ENCODE data around the gene RNU6-1. TPM values are rescaled to one million over a fixed set of nuclear protein-coding genes. Genes with fewer than 3 reads are reported as not detected.

The RNU6-1 gene
- total RNA-seq, 1 donor from 2014 or later: not detected

GRCh38 chr15:67823314-67824196 is 16.3 kb downstream of the RNU6-1 start:
- no peak for DNase-seq (ENCODE audit: extremely low spot score, unreplicated experiment)
- Mint-ChIP-seq H3K4me1 (ENCODE audit: unreplicated experiment) (peaks cover 39% of the 10 kb centered on the region), H3K9me3 (ENCODE audit: unreplicated experiment) (no peaks in the 10 kb centered on the region), H3K27me3 (ENCODE audit: unreplicated experiment) (peaks cover 69% of the 10 kb centered on the region), H3K27ac (ENCODE audit: unreplicated experiment) (no peak overlapping the region), H3K36me3 (ENCODE audit: unreplicated experiment) (peaks cover 3% of the 10 kb centered on the region), H3K4me3 (ENCODE audit: unreplicated experiment) (peak overlapping the region; percentile 66)
- no peak for TF ChIP-seq CTCF (IDR thresholded peaks at IDR 0.05)

- no peak for DNase-seq (ENCODE audit: extremely low spot score, unreplicated experiment)
- peaks cover 34% of the 10 kb centered on the region for H3K4me1 Mint-ChIP-seq (ENCODE audit: unreplicated experiment)
- H3K27me3 Mint-ChIP-seq (ENCODE audit: unreplicated experiment): peaks cover 70% of the 10 kb centered on the region
- no peak for TF ChIP-seq CTCF (IDR thresholded peaks at IDR 0.05)
- no peak overlapping the region for H3K4me3 Mint-ChIP-seq (ENCODE audit: unreplicated experiment)
- H3K27ac Mint-ChIP-seq (ENCODE audit: unreplicated experiment): no peak overlapping the region
- peaks cover 3% of the 10 kb centered on the region for H3K36me3 Mint-ChIP-seq (ENCODE audit: unreplicated experiment)
- H3K9me3 Mint-ChIP-seq (ENCODE audit: unreplicated experiment): no peaks in the 10 kb centered on the region
These were observed 17.1 kb downstream of the RNU6-1 start for GRCh38 chr15:67822537-67823313.

GRCh38 chr15:67821784-67822440 is 17.9 kb downstream of the RNU6-1 start:
- Mint-ChIP-seq H3K4me3 (ENCODE audit: unreplicated experiment) (no peak overlapping the region), H3K27me3 (ENCODE audit: unreplicated experiment) (peaks cover 78% of the 10 kb centered on the region), H3K36me3 (ENCODE audit: unreplicated experiment) (peaks cover 3% of the 10 kb centered on the region), H3K9me3 (ENCODE audit: unreplicated experiment) (peaks cover 1% of the 10 kb centered on the region), H3K4me1 (ENCODE audit: unreplicated experiment) (peaks cover 34% of the 10 kb centered on the region), H3K27ac (ENCODE audit: unreplicated experiment) (no peak overlapping the region)
- DNase-seq (ENCODE audit: extremely low spot score, unreplicated experiment): no peak
- TF ChIP-seq CTCF (IDR thresholded peaks at IDR 0.05): no peak

GRCh38 chr15:67820992-67821783 is 18.7 kb downstream of the RNU6-1 start:
- Mint-ChIP-seq H3K36me3 (ENCODE audit: unreplicated experiment) (peaks cover 3% of the 10 kb centered on the region), H3K4me3 (ENCODE audit: unreplicated experiment) (no peak overlapping the region), H3K27me3 (ENCODE audit: unreplicated experiment) (peaks cover 77% of the 10 kb centered on the region), H3K27ac (ENCODE audit: unreplicated experiment) (no peak overlapping the region), H3K9me3 (ENCODE audit: unreplicated experiment) (peaks cover 8% of the 10 kb centered on the region), H3K4me1 (ENCODE audit: unreplicated experiment) (peaks cover 32% of the 10 kb centered on the region)
- no peak for TF ChIP-seq CTCF (IDR thresholded peaks at IDR 0.05)
- DNase-seq (ENCODE audit: extremely low spot score, unreplicated experiment): no peak
